Measurements from ENCODE around the gene SEMA3A.

- TF ChIP-seq, protein P1, sequence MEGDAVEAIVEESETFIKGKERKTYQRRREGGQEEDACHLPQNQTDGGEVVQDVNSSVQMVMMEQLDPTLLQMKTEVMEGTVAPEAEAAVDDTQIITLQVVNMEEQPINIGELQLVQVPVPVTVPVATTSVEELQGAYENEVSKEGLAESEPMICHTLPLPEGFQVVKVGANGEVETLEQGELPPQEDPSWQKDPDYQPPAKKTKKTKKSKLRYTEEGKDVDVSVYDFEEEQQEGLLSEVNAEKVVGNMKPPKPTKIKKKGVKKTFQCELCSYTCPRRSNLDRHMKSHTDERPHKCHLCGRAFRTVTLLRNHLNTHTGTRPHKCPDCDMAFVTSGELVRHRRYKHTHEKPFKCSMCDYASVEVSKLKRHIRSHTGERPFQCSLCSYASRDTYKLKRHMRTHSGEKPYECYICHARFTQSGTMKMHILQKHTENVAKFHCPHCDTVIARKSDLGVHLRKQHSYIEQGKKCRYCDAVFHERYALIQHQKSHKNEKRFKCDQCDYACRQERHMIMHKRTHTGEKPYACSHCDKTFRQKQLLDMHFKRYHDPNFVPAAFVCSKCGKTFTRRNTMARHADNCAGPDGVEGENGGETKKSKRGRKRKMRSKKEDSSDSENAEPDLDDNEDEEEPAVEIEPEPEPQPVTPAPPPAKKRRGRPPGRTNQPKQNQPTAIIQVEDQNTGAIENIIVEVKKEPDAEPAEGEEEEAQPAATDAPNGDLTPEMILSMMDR (IDR thresholded peaks at IDR 0.05; ENCODE audit: insufficient read depth, low read length, poor library complexity, severe bottlenecking), result no peak
- TF ChIP-seq EZH2phosphoT487 (conservative IDR thresholded peaks at IDR 0.05; ENCODE audit: low read length), result no peak
Measured at GRCh38 chr7:84041649-84042048, 152.9 kb downstream of the SEMA3A start.

Measured in SU-DHL-6 (cell line).